ENCODE data around the gene CEP76.
A peak's percentile ranks its signal among the peaks of the same experiment; 100 is the strongest.

Gene CEP76, protein sequence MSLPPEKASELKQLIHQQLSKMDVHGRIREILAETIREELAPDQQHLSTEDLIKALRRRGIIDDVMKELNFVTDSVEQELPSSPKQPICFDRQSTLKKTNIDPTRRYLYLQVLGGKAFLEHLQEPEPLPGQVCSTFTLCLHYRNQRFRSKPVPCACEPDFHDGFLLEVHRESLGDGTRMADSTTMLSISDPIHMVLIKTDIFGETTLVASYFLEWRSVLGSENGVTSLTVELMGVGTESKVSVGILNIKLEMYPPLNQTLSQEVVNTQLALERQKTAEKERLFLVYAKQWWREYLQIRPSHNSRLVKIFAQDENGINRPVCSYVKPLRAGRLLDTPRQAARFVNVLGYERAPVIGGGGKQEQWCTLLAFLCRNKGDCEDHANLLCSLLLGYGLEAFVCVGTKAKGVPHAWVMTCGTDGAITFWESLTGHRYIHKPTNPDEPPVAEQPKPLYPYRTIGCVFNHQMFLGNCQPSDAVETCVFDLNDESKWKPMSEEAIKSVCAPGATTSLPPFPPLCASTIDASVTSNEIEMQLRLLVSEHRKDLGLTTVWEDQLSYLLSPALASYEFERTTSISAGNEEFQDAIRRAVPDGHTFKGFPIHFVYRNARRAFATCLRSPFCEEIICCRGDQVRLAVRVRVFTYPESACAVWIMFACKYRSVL

DNA sequence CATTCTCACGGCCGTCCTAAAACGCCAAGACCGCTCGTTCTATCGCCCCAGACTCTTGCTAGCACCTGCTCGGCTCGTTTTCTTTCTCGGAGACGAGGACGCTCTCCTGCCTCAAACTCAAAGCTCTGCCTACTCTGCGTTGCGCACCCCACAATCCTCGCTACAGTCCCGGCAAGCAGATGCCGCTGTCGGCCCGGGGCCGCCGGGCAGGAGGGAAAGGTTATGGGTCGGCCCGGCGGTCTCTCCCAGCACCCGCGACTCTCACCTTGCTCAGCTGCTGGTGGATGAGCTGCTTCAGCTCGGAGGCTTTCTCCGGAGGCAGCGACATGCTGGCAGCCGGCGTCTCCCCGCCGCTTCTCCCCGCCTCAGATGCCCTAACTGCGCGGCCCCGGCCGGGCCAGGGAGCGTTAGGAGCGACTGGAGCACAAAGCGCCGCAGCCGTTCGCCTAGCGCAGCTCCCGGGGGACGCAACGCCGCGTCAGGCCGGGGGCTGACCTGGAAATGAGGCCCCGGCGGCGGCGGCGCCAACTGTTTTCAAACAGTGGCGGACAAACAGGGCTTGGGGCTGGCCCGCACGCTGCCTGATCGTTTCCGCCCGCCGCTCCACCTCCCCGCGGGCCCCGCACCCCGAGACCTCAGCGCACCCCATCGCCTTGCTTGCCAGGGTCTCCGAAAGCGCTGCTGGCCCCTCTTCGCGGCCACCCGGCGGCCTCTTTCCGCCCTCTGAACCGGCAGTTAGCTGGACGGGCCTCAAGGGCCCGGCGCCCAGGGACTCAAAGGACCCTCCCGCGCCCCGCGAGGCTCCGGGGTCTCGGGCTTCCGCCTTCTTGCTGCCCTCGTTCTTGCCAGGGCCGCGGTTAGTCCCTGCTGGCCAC lies at the start of gene CEP76, which contains the start of gene PSMG2:
CEP76 (minus strand) TSS at position 503 of the 875 bp plus-strand sequence; CDS start at position 328, 175 bp downstream.
PSMG2 (plus strand) TSS at position 822 of the 875 bp plus-strand sequence. CDS start 66 bp downstream, outside the sequence.
- peak; percentile 66 for DNase-seq

DNA sequence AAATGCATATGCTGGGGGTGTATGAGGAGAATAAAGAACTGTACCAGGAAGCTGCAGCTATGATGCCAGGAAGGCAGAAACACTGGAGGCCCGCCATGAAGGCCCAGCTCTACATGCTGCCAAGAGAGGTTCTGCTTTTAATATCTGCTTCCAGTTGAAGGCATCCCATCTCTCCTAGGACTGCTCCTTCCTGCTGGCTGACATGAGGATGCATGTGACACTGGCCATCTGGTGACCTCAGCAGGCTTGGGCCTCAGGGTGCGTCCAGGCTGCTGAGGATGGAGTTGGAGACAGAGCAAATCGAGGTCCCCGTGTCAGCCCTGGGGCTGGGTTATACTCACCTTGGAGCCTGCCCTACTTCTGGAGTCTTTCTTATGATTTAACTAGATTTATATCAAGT lies 49.4 kb upstream of the CEP76 start:
- DNase-seq = no peak

DNA sequence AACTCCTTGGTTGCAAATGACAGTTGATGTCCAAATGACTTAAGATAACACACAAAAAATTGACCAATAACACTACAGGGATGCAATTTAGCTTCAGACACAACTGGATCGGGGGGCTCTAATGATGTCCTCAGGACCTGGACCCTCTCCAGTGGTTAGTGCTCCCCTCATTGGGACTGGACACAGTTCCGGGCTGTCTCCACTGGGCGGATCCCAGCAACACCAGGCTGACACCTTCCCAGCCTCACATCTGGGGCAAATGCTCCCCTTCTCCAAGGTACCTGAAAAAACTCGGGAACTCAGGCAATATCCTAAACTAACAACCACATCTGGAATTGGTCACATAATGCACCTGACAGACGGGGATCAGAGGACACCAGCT lies 49.0 kb upstream of the CEP76 start:
- no peak for DNase-seq

DNA sequence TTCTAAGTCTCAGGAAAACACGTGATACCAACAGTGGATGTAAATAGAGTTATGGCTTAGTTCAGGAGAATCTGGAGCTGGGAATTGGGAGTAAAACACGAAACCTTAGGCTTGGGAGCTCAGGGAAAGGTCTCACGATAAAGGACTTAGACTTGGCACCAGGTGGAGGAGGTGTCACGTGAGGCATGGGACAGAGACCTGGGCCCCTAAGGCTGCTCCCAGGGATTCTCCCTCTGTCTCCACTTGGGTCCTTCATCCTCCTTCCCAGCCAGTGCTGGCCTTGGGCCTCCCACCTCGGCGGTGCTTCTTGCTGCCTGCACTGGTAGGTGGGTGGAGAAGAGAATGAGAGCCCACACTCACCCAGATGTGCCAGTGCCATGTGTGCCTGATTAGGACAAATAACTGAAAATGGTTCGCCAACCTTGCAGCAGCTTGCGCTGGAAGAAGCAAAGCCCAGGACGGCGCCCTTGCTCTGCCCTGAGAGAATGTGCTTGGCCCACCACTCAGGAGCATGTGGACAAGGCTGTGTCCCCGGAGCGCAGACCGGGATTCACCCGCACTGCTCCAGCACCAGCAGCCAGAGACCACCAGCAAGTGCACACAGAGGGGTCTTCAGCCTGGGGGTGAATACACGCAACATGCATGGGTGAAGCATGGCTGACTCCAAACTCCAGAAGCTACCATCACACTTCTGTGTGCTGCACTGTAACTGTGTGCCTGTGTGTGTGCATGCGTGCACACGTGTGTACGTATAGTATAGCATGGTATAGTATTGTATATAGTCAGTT lies 48.4 kb upstream of the CEP76 start:
- no peak for DNase-seq

DNA sequence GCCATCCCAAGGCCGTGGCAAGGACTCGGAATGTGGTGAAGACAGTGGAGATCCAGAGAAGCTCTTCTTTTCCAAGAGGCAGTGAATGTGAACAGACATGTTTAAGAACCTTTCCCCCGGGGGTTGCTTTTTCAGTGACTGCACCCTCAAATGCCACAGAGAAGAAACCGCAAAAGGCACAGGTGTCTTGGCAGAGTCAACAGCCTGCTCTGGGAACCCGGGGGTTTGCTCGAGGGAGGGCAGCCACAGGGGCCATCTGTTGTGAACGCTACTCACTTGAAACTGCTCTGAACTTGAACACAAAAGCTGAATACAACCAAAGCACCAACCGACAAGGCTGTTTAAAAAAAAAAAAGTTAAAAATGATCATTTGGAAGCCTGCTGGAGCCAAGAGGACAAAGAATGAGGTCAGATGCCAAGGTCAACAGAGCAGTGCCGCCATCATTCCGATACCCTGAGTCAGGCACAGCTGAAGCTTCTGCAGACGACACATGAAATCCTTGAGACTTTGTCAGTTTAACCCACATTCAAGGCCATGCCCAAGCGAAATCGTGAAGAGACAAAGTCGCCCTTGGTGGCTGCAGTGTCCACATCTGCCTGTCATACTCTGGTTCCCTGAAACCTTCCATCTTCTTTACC lies 47.7 kb upstream of the CEP76 start:
- DNase-seq = no peak

DNA sequence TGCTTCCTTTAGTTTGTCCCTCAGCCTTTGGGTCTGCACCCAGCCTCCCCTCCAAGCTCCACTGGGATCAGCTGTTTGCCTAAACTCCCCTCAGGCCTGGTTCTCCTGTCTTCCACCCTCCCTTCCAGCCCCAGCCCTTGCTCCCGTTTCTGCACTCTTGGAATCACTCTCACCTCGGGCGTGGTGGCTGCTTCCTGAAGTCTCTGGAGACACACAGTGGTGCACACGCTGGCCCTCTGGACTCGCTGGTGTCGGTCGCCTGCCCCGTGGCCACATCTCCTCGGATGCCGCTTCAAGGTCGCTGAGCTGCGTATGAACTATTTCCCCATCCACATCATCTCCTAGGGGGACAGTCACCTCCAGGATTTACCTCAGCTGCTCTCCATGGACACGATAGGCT lies 46.6 kb upstream of the CEP76 start:
- DNase-seq = no peak

DNA sequence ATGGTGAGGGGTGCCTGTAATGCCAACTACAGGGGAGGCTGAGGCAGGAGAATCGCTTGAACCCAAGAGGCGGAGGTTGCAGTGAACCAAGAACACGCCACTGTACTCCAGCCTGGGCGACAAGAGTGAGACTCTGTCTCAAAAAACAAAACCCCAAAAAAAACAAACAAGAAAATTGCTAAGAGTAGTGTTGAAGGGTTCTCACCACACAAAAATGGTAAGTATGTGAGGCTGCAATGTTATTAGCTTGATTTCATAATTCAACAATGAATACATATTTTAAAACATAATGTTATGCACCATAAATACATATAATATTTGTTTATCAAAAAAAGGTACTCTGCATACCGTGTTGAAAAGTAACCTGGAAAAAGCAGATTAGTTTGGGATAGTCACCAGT lies 46.1 kb upstream of the CEP76 start:
- DNase-seq = no peak

DNA sequence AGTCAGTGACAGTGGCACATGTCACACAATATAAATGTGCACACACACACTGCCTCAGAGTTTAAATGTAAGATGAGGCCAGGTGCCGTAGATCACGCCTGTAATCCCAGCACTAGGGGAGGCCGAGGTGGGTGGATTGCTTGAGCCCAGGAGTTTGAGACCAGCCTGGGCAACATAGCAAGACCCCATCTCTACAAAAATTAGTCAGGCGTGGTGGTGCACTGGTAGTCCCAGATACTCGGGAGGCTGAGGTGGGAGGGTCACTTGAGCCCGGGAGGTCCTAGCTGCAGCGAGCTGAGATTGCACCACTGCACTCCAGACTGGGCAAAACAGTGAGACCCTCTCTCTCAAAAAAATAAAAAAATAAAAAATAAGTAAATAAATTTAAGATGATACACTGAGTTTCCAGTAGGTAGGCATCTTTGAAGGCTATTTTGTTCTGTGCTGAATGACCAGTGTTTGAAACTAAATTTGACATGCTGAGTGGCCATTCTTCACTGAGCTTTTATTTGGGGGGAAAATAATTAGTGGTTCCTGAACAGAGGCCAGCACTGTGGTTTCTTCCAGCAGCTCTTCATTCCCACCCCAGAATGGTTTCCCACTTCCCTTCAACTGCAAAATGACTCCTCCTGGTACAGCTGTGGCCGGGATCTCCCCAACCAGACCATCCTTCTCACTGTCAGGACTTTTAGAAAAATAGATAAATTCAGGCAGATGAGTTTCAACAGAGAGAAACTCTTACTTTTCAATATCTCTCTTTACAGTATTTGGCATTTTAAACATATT lies 45.2 kb upstream of the CEP76 start:
- DNase-seq = no peak

DNA sequence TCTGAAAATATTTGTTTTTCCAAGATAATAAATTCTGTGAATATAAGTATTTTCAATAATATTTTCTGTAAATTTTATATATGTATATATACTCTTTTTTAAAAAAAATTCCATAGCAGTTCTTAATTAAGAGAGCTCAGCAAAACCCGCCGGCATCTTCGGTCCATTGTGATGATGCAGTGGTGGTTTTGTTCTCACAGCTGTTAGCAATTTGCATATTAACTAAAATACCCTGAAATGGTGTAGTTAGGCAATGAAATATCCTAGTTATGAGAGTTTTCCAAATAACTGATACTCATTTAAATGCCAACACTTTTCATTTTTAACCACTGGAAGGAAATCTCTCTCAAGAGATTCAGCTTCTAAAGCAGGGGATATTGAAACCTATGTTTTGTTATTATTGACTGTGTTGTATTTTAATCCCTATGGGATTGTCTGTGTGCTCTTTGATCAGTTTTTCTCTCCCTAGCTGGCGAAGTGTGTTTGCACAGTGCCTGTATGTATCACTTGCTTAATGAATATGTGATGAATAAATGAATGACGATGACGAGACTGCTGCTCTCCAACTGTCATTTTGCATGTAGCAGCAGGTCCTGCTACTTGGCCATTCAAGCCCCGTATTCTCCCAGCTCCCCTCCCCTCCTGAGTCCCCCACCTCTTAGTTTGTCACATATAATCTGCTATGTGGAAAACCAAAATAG lies 42.7 kb upstream of the CEP76 start:
- DNase-seq = no peak

DNA sequence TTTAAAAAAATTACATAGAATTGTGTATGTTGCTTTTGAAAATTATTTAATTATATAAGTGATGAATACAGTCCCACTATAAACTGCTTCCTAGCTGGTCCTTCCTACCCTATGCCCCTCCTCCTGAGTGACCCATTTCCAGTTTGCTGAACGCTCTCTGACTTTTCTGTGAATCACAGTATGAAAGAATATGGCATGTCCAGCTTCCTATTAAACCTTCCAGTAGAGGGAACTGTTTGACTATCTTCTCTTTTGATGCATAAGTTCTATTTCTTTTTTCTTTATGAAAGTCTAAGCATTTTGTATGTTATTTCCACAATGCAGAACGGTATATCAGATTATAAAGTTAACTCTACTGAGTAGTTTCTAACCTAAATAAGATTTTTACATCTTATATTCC lies 41.6 kb upstream of the CEP76 start:
- DNase-seq = no peak

DNA sequence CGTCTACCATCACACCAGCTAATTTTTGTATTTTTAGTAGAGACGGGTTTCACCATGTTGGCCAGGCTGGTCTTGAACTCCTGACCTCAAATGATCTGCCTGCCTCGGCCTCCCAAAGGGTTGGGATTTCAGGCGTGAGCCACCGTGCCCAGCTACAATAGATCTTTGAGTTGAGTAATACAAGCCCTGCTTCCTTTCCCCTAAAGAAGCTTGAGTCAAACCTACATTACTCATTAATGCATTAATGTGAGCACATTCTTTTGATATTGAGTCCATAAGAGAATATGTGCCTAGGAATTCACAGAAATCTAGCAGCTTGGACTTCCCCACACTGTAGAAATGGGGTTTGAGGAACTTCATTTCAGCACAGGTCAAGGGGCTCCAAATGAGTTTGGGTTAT lies 39.9 kb upstream of the CEP76 start:
- DNase-seq = no peak

DNA sequence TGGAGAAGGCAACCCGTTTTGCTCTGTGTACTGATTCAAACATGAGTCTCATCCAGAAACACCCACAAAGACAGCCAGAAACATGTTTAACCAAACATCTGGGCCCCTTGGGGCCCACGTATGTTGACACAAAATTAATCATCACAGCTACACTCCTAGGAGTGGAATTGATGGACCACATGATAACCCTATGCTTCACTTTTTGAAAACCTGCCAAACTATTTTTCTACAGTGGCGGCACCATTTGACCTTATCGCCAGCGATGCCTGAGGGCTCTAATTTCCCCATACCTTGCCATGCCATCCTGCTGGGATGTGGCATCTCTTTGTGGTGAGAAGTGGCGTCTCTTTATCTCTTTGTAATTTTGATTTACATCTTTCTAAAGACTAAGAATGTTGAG lies 38.8 kb upstream of the CEP76 start:
- DNase-seq = no peak

DNA sequence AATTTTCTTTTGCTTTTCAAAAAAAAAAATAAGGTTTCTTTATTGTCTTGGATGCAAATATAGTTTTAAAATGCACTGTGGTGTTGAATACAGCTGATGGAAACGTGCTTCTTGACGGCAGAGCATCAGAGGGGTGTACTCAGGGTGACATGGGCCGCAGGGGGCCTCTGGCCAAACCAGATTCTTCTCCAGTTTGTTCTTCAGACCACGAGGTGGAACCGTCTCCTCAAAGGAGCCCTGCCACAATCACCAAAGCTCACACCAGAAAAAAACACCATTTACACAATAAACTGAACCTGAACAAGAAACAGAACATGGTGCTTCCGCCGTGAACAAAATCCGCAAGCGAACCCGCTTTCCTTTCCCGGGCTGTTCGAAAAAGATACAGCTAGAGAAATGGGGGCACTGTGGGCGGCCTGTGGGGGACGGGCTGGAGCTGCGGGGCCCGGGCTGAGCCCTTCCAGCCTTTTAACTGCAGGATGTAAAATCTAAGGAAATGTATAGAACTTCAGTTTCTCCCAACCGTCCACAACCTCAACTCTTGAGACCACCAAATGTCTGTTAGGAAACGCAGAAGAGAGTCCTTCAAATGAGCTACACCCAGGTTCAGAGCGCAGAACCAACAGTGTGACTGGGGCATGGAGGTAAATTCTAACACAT lies 34.9 kb upstream of the CEP76 start:
- no peak for DNase-seq

DNA sequence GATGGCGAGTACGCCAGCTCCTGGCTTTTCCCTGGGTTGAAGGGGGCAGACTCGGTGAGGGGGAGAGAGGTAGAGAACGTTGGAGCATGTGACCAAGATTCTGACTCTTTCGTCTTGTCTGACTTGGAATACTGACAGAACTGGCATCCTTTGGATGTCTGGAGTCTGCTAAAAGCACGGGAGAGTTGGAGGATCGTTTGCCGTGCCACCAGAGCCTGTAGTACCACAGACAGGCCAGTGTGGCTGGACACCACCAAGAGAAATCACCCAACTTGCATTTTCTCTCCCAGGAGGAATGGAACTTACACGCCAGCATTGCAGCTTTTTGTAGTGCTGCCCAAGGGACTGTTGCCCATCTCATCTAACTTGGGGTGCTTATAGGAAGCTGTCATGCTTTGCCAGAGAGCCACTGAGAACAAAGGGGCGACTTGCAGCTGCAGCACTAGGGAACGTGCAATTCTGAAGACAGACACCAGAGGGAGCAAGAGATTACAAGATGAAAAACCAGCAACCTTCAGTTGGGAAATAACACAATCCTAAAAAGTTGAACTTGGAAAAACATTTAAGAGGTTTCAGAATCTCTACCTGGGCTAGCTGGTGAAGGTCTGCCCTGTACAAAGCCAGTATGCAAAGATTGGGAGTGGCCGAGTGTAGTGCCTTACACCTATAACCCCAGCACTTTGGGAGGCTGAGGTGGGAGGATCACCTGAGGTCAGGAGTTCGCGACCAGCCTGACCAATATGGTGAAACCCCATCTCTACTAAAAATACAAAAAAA lies 24.4 kb upstream of the CEP76 start:
- DNase-seq = no peak

DNA sequence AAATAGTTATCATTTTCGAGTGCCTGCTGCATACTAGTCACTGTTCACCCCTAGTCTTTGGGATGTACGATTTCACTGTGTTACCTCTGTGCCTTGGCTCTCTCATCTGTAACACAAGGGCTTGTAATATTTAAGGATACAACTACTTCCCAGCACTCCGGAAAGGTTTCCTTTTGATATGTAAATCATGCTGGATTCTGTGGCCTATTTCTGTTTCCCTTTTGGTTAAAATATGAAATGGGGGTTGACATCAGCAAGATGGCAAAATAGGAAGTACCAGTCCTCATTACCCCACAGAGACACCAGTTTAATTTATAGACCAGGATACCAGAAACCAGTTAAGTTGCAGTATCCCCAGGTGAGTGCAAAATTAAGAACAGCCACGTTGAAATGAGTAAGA lies 23.8 kb upstream of the CEP76 start:
- DNase-seq = no peak

DNA sequence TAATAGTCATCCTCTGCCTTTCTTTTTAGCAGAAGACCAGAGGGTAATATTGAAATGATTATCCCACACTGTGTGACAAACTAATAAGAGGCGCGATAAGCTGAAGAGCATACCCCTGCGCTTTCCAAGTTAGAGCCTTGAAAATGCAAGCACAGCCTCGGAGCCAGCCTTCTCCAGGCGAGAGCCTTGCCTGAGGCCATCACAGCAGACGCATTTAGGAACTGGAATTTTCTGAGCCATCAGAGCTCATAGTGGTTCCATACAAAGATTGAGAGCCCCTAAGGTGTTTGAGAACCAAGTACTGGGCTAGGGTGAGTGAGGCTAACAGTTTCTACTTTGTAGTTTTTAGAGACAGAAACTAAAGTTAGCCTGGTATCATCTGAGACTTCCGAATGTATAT lies 20.2 kb upstream of the CEP76 start:
- no peak for DNase-seq

DNA sequence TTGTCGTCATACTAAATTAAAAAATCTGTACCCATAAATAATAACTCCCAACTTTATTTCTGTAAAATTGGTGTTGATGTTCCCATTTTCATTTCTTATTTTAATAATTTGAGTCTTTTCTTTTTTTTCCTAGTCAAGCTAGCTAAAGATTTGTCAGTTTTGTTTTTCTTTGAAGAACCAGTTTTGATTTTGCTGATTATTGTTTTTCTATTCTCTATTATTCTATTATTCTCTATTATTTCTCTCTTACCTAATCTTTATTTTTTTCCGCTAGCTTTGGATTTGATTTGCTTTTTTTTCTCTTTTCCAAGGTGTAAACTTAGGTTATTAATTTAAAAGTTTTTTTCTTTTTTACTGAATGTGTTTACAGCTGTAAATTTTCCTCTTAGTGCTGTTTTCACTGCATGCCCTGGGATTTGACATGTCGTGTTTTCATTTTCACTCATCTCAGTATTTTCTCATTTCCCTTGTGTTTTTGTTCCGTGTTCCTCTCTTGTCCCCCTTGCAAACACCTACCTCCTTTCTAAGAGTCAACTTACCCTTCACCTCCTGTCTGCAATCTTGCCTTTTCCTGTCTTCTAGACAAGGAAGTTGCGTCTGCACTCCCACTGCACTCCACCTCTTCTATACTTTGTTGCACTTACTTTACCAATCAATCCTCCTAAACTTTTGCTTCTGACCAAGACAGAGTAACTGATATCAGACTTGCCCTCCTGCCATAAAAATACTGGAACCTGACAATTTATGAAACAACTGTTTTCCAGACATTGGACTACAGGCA lies 19.2 kb upstream of the CEP76 start:
- DNase-seq = no peak

DNA sequence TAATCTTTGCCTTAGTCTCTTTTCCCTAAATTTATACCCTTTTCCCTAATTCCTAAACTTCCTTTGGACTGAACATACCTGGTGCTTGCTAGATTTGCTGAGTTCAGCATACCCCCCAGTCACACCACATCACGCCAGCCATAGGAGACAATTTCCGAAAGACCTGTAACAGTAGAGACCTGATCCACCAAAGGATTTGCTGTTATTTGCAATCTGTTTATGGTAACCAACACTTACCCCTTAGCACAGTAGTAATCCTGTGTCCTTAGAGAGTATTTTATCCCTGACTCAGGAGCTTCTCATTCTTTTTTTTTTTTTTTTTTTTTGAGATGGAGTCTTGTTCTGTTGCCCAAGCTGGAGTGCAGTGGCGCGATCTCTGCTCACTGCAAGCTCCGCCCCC lies 8.9 kb upstream of the CEP76 start:
- DNase-seq = no peak

All from GOT3 (cell line).